ENCODE results near the gene TRIM68.

GRCh38 chr11:4607781-4608666, at the start of gene TRIM68:
- TF ChIP-seq CTCF (IDR thresholded peaks at IDR 0.05; ENCODE audit: insufficient read depth, low read length, poor library complexity, severe bottlenecking), result no peak
- no peak for TF ChIP-seq EZH2phosphoT487 (conservative IDR thresholded peaks at IDR 0.05; ENCODE audit: low read length)
